Heart left ventricle (tissue), 13 donors: ENCODE measurements around the gene GPC6.

ENCODE experiments used
- POLR2A ChIP-seq, 2 donors: fragments of 450-650 bp; IDR thresholded peaks; one replicate each; pipeline ENCODE4 v1.6.1; 2017; ENCODE audit warnings: antibody characterized with exemption in 2 of 2, mild to moderate bottlenecking in 2 of 2, moderate library complexity in 2 of 2
- TF ChIP-seq, protein P1 (sequence below), 12 donors: fragments of 200-600 bp; sonication (generic) in 4 of 12; IDR thresholded peaks; one replicate each; pipeline versions ENCODE4 v1.5.0 to v1.8.0; 2018 to 2022; ENCODE audit warnings: antibody characterized with exemption in 12 of 12, mild to moderate bottlenecking in 5 of 12
- donor health status: ischemic (EF 13 %, LVEDD 7.1; RV severe dilation, severe dysfunction).
- donor health status: DM: no; HTN: yes; CAD: no.
- donor health status: DM: no; HTN: no; CAD: no.
- donor health status: ischemic (EF 25% LVEDD 6.9; RV normal size, moderate dysfunction).
- donor health status: ischemic (EF 25% LVEDD 5.7; RV mildly dilated, moderate dysfunction).
- donor health status: ischemic (EF 35%, LVEDD 5.7; RV mildly dilated, moderate dysfunction).
- donor health status: nonischemic (EF 11% LVEDD 7.7; RV severe dilation, severe dysfunction).
- donor health status: DM: yes; HTN: yes; CAD: no.
- donor health status: PGD.
- donor health status: ischemic (EF 29% LVEDD 5.4; RV normal size, mild dysfunction).
- donor health status: nonischemic (EF 23%, LVEDD 6.1; RV moderate dilation, normal function).

GRCh38 chr13:93865235-93865634, 638.6 kb downstream of the GPC6 start:
- TF ChIP-seq POLR2A (IDR thresholded peaks at IDR 0.05), result no peak
- TF ChIP-seq, protein P1, sequence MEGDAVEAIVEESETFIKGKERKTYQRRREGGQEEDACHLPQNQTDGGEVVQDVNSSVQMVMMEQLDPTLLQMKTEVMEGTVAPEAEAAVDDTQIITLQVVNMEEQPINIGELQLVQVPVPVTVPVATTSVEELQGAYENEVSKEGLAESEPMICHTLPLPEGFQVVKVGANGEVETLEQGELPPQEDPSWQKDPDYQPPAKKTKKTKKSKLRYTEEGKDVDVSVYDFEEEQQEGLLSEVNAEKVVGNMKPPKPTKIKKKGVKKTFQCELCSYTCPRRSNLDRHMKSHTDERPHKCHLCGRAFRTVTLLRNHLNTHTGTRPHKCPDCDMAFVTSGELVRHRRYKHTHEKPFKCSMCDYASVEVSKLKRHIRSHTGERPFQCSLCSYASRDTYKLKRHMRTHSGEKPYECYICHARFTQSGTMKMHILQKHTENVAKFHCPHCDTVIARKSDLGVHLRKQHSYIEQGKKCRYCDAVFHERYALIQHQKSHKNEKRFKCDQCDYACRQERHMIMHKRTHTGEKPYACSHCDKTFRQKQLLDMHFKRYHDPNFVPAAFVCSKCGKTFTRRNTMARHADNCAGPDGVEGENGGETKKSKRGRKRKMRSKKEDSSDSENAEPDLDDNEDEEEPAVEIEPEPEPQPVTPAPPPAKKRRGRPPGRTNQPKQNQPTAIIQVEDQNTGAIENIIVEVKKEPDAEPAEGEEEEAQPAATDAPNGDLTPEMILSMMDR (IDR thresholded peaks at IDR 0.05), result no peak
